ENCODE measurements around the gene NAV2. TPM values are rescaled to one million over a fixed set of nuclear protein-coding genes. Genes with fewer than 3 reads are reported as not detected.

The NAV2 gene
- total and polyA plus RNA-seq, 9 donors: 25.7 to 70.6 (median 46.1) TPM

GRCh38 chr11:19838994-19839768 is 126.5 kb downstream of the NAV2 start:
- Histone ChIP-seq H3K36me3 (ENCODE audit: control insufficient read depth, insufficient read depth, low read length) (no peaks in the 10 kb centered on the region), H3K27ac (ENCODE audit: low read length) (no peak overlapping the region), H3K9me3 (replicated peaks; ENCODE audit: control insufficient read depth, low read depth, low read length) (no peaks in the 10 kb centered on the region), H3K27me3 (ENCODE audit: control insufficient read depth, insufficient read depth, low read length) (no peaks in the 10 kb centered on the region), H3K4me3 (ENCODE audit: low read length) (no peak overlapping the region), H3K4me1 (ENCODE audit: control insufficient read depth, insufficient read depth, low read length) (peaks cover 8% of the 10 kb centered on the region)
- WGBS (ENCODE audit: insufficient coverage): 63% methylated on average over 3 of the region's 4 CpGs
- DNase-seq: no peak

- no peaks in the 10 kb centered on the region for H3K9me3 ChIP-seq (replicated peaks; ENCODE audit: control insufficient read depth, low read depth, low read length)
- H3K4me3 ChIP-seq (ENCODE audit: low read length): no peak overlapping the region
- no peak for DNase-seq
- H3K36me3 ChIP-seq (ENCODE audit: control insufficient read depth, insufficient read depth, low read length): no peaks in the 10 kb centered on the region
- H3K27ac ChIP-seq (ENCODE audit: low read length): no peak overlapping the region
- peaks cover 14% of the 10 kb centered on the region for H3K4me1 ChIP-seq (ENCODE audit: control insufficient read depth, insufficient read depth, low read length)
- no peaks in the 10 kb centered on the region for H3K27me3 ChIP-seq (ENCODE audit: control insufficient read depth, insufficient read depth, low read length)
Measured at GRCh38 chr11:19840961-19841360, 128.3 kb downstream of the NAV2 start.

GRCh38 chr11:19842505-19842904 is 129.9 kb downstream of the NAV2 start:
- Histone ChIP-seq H3K4me1 (ENCODE audit: control insufficient read depth, insufficient read depth, low read length) (peaks cover 27% of the 10 kb centered on the region), H3K27ac (ENCODE audit: low read length) (peak overlapping the region; percentile 54), H3K27me3 (ENCODE audit: control insufficient read depth, insufficient read depth, low read length) (no peaks in the 10 kb centered on the region), H3K4me3 (ENCODE audit: low read length) (no peak overlapping the region), H3K9me3 (replicated peaks; ENCODE audit: control insufficient read depth, low read depth, low read length) (no peaks in the 10 kb centered on the region), H3K36me3 (ENCODE audit: control insufficient read depth, insufficient read depth, low read length) (no peaks in the 10 kb centered on the region)
- 52% methylated on average over 7 of the region's 7 CpGs for WGBS (ENCODE audit: insufficient coverage)
- peak; percentile 54 for DNase-seq

GRCh38 chr11:19843079-19843478 is 130.4 kb downstream of the NAV2 start:
- H3K27ac ChIP-seq (ENCODE audit: low read length): peak overlapping the region; percentile 37
- H3K27me3 ChIP-seq (ENCODE audit: control insufficient read depth, insufficient read depth, low read length): no peaks in the 10 kb centered on the region
- no peaks in the 10 kb centered on the region for H3K36me3 ChIP-seq (ENCODE audit: control insufficient read depth, insufficient read depth, low read length)
- DNase-seq: no peak
- no CpG with 5 or more reads among the region's 2 CpGs for WGBS (ENCODE audit: insufficient coverage)
- H3K9me3 ChIP-seq (replicated peaks; ENCODE audit: control insufficient read depth, low read depth, low read length): no peaks in the 10 kb centered on the region
- H3K4me3 ChIP-seq (ENCODE audit: low read length): no peak overlapping the region
- peaks cover 31% of the 10 kb centered on the region for H3K4me1 ChIP-seq (ENCODE audit: control insufficient read depth, insufficient read depth, low read length)

GRCh38 chr11:19844012-19844411 is 131.4 kb downstream of the NAV2 start:
- peaks cover 40% of the 10 kb centered on the region for H3K4me1 ChIP-seq (ENCODE audit: control insufficient read depth, insufficient read depth, low read length)
- H3K4me3 ChIP-seq (ENCODE audit: low read length): no peak overlapping the region
- H3K36me3 ChIP-seq (ENCODE audit: control insufficient read depth, insufficient read depth, low read length): no peaks in the 10 kb centered on the region
- peak overlapping the region; percentile 15 for H3K27ac ChIP-seq (ENCODE audit: low read length)
- H3K27me3 ChIP-seq (ENCODE audit: control insufficient read depth, insufficient read depth, low read length): no peaks in the 10 kb centered on the region
- no peaks in the 10 kb centered on the region for H3K9me3 ChIP-seq (replicated peaks; ENCODE audit: control insufficient read depth, low read depth, low read length)
- no peak for DNase-seq

GRCh38 chr11:19844806-19845205 is 132.2 kb downstream of the NAV2 start:
- H3K36me3 ChIP-seq (ENCODE audit: control insufficient read depth, insufficient read depth, low read length): no peaks in the 10 kb centered on the region
- no CpG with 5 or more reads among the region's 2 CpGs for WGBS (ENCODE audit: insufficient coverage)
- H3K4me3 ChIP-seq (ENCODE audit: low read length): no peak overlapping the region
- H3K27me3 ChIP-seq (ENCODE audit: control insufficient read depth, insufficient read depth, low read length): no peaks in the 10 kb centered on the region
- H3K27ac ChIP-seq (ENCODE audit: low read length): no peak overlapping the region
- no peaks in the 10 kb centered on the region for H3K9me3 ChIP-seq (replicated peaks; ENCODE audit: control insufficient read depth, low read depth, low read length)
- no peak for DNase-seq
- H3K4me1 ChIP-seq (ENCODE audit: control insufficient read depth, insufficient read depth, low read length): peaks cover 48% of the 10 kb centered on the region

GRCh38 chr11:19845626-19846025 is 133.0 kb downstream of the NAV2 start:
- Histone ChIP-seq H3K9me3 (replicated peaks; ENCODE audit: control insufficient read depth, low read depth, low read length) (no peaks in the 10 kb centered on the region), H3K4me1 (ENCODE audit: control insufficient read depth, insufficient read depth, low read length) (peaks cover 53% of the 10 kb centered on the region), H3K27me3 (ENCODE audit: control insufficient read depth, insufficient read depth, low read length) (no peaks in the 10 kb centered on the region), H3K27ac (ENCODE audit: low read length) (no peak overlapping the region), H3K4me3 (ENCODE audit: low read length) (no peak overlapping the region), H3K36me3 (ENCODE audit: control insufficient read depth, insufficient read depth, low read length) (no peaks in the 10 kb centered on the region)
- DNase-seq: no peak

GRCh38 chr11:19846654-19847305 is 134.1 kb downstream of the NAV2 start:
- no peak for DNase-seq

GRCh38 chr11:19848219-19848618 is 135.6 kb downstream of the NAV2 start:
- H3K4me1 ChIP-seq (ENCODE audit: control insufficient read depth, insufficient read depth, low read length): peaks cover 56% of the 10 kb centered on the region
- H3K27ac ChIP-seq (ENCODE audit: low read length): peak overlapping the region; percentile 69
- 41% methylated on average over 2 of the region's 2 CpGs for WGBS (ENCODE audit: insufficient coverage)

More at GRCh38 chr11:19846654-19847305, 134.1 kb downstream of the NAV2 start:
- Histone ChIP-seq H3K4me3 (ENCODE audit: low read length) (no peak overlapping the region), H3K36me3 (ENCODE audit: control insufficient read depth, insufficient read depth, low read length) (no peaks in the 10 kb centered on the region), H3K27ac (ENCODE audit: low read length) (peak overlapping the region; percentile 13), H3K9me3 (replicated peaks; ENCODE audit: control insufficient read depth, low read depth, low read length) (no peaks in the 10 kb centered on the region), H3K27me3 (ENCODE audit: control insufficient read depth, insufficient read depth, low read length) (no peaks in the 10 kb centered on the region), H3K4me1 (ENCODE audit: control insufficient read depth, insufficient read depth, low read length) (peaks cover 59% of the 10 kb centered on the region)
- WGBS (ENCODE audit: insufficient coverage): 87% methylated on average over 3 of the region's 6 CpGs

GRCh38 chr11:19849107-19849789 is 136.6 kb downstream of the NAV2 start:
- no peaks in the 10 kb centered on the region for H3K9me3 ChIP-seq (replicated peaks; ENCODE audit: control insufficient read depth, low read depth, low read length)
- H3K27me3 ChIP-seq (ENCODE audit: control insufficient read depth, insufficient read depth, low read length): no peaks in the 10 kb centered on the region
- WGBS (ENCODE audit: insufficient coverage): 60% methylated on average over 5 of the region's 6 CpGs
- H3K4me3 ChIP-seq (ENCODE audit: low read length): no peak overlapping the region
- H3K4me1 ChIP-seq (ENCODE audit: control insufficient read depth, insufficient read depth, low read length): peaks cover 65% of the 10 kb centered on the region
- peak overlapping the region; percentile 83 for H3K27ac ChIP-seq (ENCODE audit: low read length)
- peak; percentile 83 for DNase-seq
- H3K36me3 ChIP-seq (ENCODE audit: control insufficient read depth, insufficient read depth, low read length): no peaks in the 10 kb centered on the region

More at GRCh38 chr11:19848219-19848618, 135.6 kb downstream of the NAV2 start:
- DNase-seq: no peak
- Histone ChIP-seq H3K9me3 (replicated peaks; ENCODE audit: control insufficient read depth, low read depth, low read length) (no peaks in the 10 kb centered on the region), H3K27me3 (ENCODE audit: control insufficient read depth, insufficient read depth, low read length) (no peaks in the 10 kb centered on the region), H3K4me3 (ENCODE audit: low read length) (no peak overlapping the region), H3K36me3 (ENCODE audit: control insufficient read depth, insufficient read depth, low read length) (no peaks in the 10 kb centered on the region)
